GM12878 (cell line): ENCODE measurements around the gene CHST13. TPM values are rescaled to one million over a fixed set of nuclear protein-coding genes. Genes with fewer than 3 reads are reported as not detected.

ENCODE experiments used
- ATAC-seq: fragments of 200-7000 bp; cut with Tn5 transposase; 3 replicates; pipeline ENCODE4 v1.9.1; 2020; ENCODE audit warnings: mild to moderate bottlenecking, moderate library complexity
- BruUV-seq: library from RNA; stranded (reverse); fragments of 400-500 nt; replicated peaks from 2 replicates; lab custom pipeline; 2021; lab: Mats Ljungman, UMichigan
- CTCF ChIA-PET: fragments of 300-600 bp; sonication (Branson Sonifier 250); formaldehyde crosslinking; extraction: SDS; loops from one replicate; lab custom pipeline; 2021; ENCODE audit warnings: inconsistent platforms; lab: Yijun Ruan, JAX
- POLR2A ChIA-PET: fragments of 350-600 bp; formaldehyde crosslinking; extraction: SDS; loops from one replicate; lab custom pipeline; 2021; ENCODE audit warnings: inconsistent platforms; lab: Charles Lee
- RAD21 ChIA-PET: fragments of 300-600 bp; sonication (Branson Sonifier 250); formaldehyde crosslinking; loops from one replicate; lab custom pipeline; 2023; ENCODE audit warnings: antibody characterized with exemption; ENCODE audit not compliant: unreplicated experiment; lab: Charles Lee
- SMC1A ChIA-PET: fragments of 300-600 bp; sonication (Branson Sonifier 250); formaldehyde crosslinking; loops from one replicate; lab custom pipeline; 2023; ENCODE audit not compliant: unreplicated experiment, uncharacterized antibody; lab: Charles Lee
- DNase-seq: peaks from one replicate; pipeline ENCODE4 v3.0.0-alpha.2; 2011; ENCODE audit warnings: low read depth, low spot score
- FAIRE-seq: peaks from 3 replicates; lab custom pipeline; 2011; peaks lifted over from hg19 to GRCh38; lab: Jason Lieb, UNC
- H2AFZ ChIP-seq: 2 replicates; pipeline ENCODE4 v1.6.0; 2011; ENCODE audit warnings: low read depth, low read length, control low read depth; ENCODE audit not compliant: control insufficient read depth
- H3K27ac ChIP-seq: 2 replicates; pipeline ENCODE4 v1.5.1; 2011; ENCODE audit warnings: control low read depth; ENCODE audit not compliant: control insufficient read depth, insufficient read depth
- H3K27me3 ChIP-seq, 2 experiments: replicated peaks in 1 of 2; 2 replicates each; pipeline versions ENCODE4 v1.6.0 to v1.6.1; 2011; ENCODE audit warnings: low read length in 1 of 2; ENCODE audit not compliant: control insufficient read depth in 2 of 2, insufficient read depth in 2 of 2
- H3K36me3 ChIP-seq, 2 experiments: 2 replicates each; pipeline ENCODE4 v1.5.1; 2011; ENCODE audit warnings: low read length in 1 of 2; ENCODE audit not compliant: control insufficient read depth in 2 of 2, insufficient read depth in 2 of 2
- H3K4me1 ChIP-seq: 2 replicates; pipeline ENCODE4 v1.6.1; 2011; ENCODE audit warnings: mild to moderate bottlenecking, low read length, moderate library complexity, mixed read lengths; ENCODE audit not compliant: control insufficient read depth, insufficient read depth
- H3K4me2 ChIP-seq: 2 replicates; pipeline ENCODE4 v1.6.0; 2011; ENCODE audit warnings: control low read depth; ENCODE audit not compliant: control insufficient read depth, insufficient read depth
- H3K4me3 ChIP-seq: fragments of 200-600 bp; sonication (generic); 2 replicates; pipeline ENCODE4 v1.5.1; 2016
- H3K79me2 ChIP-seq: 2 replicates; pipeline ENCODE4 v1.6.0; 2011; ENCODE audit warnings: low read length; ENCODE audit not compliant: control insufficient read depth, insufficient read depth
- H3K9ac ChIP-seq: 2 replicates; pipeline ENCODE4 v1.8.0; 2011; ENCODE audit warnings: low read length, control low read depth, mixed read lengths; ENCODE audit not compliant: control insufficient read depth, insufficient read depth
- H3K9me3 ChIP-seq: replicated peaks from 3 replicates; pipeline ENCODE4 v1.5.1; 2011; ENCODE audit warnings: mild to moderate bottlenecking, low read length; ENCODE audit not compliant: control insufficient read depth, insufficient read depth
- H4K20me1 ChIP-seq: 2 replicates; pipeline ENCODE4 v1.6.0; 2011; ENCODE audit not compliant: control insufficient read depth, insufficient read depth
- EZH2 ChIP-seq: IDR thresholded peaks from 2 replicates; pipeline ENCODE4 v1.6.1; 2012; ENCODE audit warnings: low read depth, mild to moderate bottlenecking, control low read depth, inconsistent platforms, low read length, borderline replicate concordance; ENCODE audit not compliant: control insufficient read depth
- NR2C2 ChIP-seq: IDR thresholded peaks from 2 replicates; pipeline ENCODE4 v1.6.1; 2011; ENCODE audit warnings: borderline replicate concordance, low read depth; ENCODE audit not compliant: control insufficient read depth, insufficient read length
- POU2F2 ChIP-seq: IDR thresholded peaks from 3 replicates; pipeline ENCODE4 v1.6.1; 2011; ENCODE audit warnings: low read depth, mild to moderate bottlenecking, low read length, borderline replicate concordance
- RBBP5 ChIP-seq: fragments of 200-600 bp; sonication (generic); conservative IDR thresholded peaks from 2 replicates; pipeline ENCODE4 v1.6.1; 2016
- SIN3A ChIP-seq: IDR thresholded peaks from 2 replicates; pipeline ENCODE4 v1.6.1; 2012; ENCODE audit warnings: low read depth, low read length, improper control_type of control experiment
- SMC3 ChIP-seq: IDR thresholded peaks from 2 replicates; pipeline ENCODE4 v1.6.1; 2011; ENCODE audit warnings: low read length, improper control_type of control experiment, borderline replicate concordance
- TAF1 ChIP-seq: IDR thresholded peaks from 2 replicates; pipeline ENCODE4 v1.6.1; 2011; ENCODE audit warnings: mild to moderate bottlenecking, low read depth, low read length, borderline replicate concordance
- TCF12 ChIP-seq: IDR thresholded peaks from 2 replicates; pipeline ENCODE4 v1.6.1; 2011; ENCODE audit warnings: low read depth, mild to moderate bottlenecking, low read length
- WGBS: methylation state at CpG from one replicate; pipeline ENCODE4 v1.1.6; 2016; ENCODE audit warnings: low lambda C conversion rate; ENCODE audit not compliant: insufficient replicate concordance, insufficient coverage; ENCODE audit errors: missing lambda C conversion rate; 5-methylcytosine and 5-hydroxymethylcytosine counted together
- in situ Hi-C: fragments of 300-500 bp; cut with MboI; formaldehyde crosslinking; loops from 9 replicates; pipeline ENCODE4 v1.14.3; 2018; ENCODE audit warnings: mixed read lengths
- intact Hi-C: fragments of 100-400 bp; cut with micrococcal nuclease; formaldehyde crosslinking; loops from one replicate; pipeline ENCODE4 v1.14.2; 2022; ENCODE audit not compliant: unreplicated experiment
- polyA plus RNA-seq, 11 experiments: library from polyadenylated mRNA; depleted of rRNA in 4 of 11; unstranded in 6 of 11; stranded (reverse) in 5 of 11; fragments of >200 nt; fragmentation: Nextera tagmentation in 4 of 11; fragmentation: Illumina TruSeq in 1 of 11; extraction: Ambion mirVana in 4 of 11; extraction: Trizol in 1 of 11; gene quantifications; 1 replicate in 1 of 11; 2 replicates in 10 of 11; pipeline versions ENCODE4 v1.2.1 to v1.2.3, GENCODE V29; 2011 to 2016; ENCODE audit warnings: inconsistent platforms in 2 of 11, missing spikeins in 2 of 11, low read depth in 1 of 11
- total RNA-seq, 4 experiments: library from RNA; depleted of rRNA in 3 of 4; stranded (reverse); fragments of >200 nt in 3 of 4; fragmentation: Illumina TruSeq in 1 of 4; extraction: Trizol in 1 of 4; gene quantifications; 2 replicates each; pipeline versions ENCODE4 v1.2.1 to v1.2.3, GENCODE V29; 2013 to 2021
- TF ChIP-seq, protein P1 (sequence below): IDR thresholded peaks from 2 replicates; pipeline ENCODE4 v1.6.1; 2011; ENCODE audit warnings: borderline replicate concordance, low read depth, mild to moderate bottlenecking, moderate library complexity, low read length; ENCODE audit not compliant: insufficient read depth, poor library complexity, severe bottlenecking

CHST13 gene
- total and polyA plus RNA-seq, 10 of the 15 experiments (the other 5 are each of a cell fraction or from before 2014, with no cell fraction given), result not detected

DNA sequence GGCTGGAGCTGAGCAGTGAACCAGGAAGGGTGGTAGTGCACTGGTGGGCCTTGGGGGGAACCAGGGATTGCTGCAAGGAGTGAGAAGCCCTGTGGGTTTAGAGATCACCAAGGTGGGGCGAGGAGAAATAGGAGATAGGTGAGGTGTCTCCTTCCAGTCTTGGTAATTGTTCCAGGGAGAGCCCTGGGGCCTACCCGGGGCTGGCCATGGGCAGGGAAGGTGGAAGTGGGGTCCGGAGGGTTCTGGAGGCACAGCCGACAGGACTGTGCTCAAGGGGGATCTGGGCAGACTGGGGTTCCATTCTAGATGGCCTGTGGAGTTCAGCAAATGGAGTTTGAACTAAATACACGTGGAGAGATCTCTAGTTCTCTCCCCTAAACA is 4.5 kb downstream of the CHST13 start:
- SMC1A ChIA-PET, result no interaction called here
- Histone ChIP-seq H3K4me3 (no peak overlapping the region), H3K9ac (no peak overlapping the region), H3K27me3 (no peaks in the 10 kb centered on the region), H3K79me2 (no peaks in the 10 kb centered on the region), H3K4me1 (no peaks in the 10 kb centered on the region), H3K9me3 (no peaks in the 10 kb centered on the region), H2AFZ (no peak overlapping the region), H3K27ac (no peak overlapping the region), H4K20me1 (no peaks in the 10 kb centered on the region), H3K4me2 (no peak overlapping the region), H3K36me3 (no peaks in the 10 kb centered on the region)
- POLR2A ChIA-PET, result no interaction called here
- DNase-seq, result no peak
- ATAC-seq, result no peak
- intact Hi-C loops (no loop called here), in situ Hi-C loops (no loop called here)
- no TSS peak for BruUV-seq
- RAD21 ChIA-PET, result no interaction called here
- CTCF ChIA-PET, result no interaction called here
- TF ChIP-seq TAF1 (no peak), EZH2 (no peak), TCF12 (no peak), SIN3A (no peak), POU2F2 (no peak), NR2C2 (no peak), RBBP5 (no peak), SMC3 (no peak)
- TF ChIP-seq, protein P1, sequence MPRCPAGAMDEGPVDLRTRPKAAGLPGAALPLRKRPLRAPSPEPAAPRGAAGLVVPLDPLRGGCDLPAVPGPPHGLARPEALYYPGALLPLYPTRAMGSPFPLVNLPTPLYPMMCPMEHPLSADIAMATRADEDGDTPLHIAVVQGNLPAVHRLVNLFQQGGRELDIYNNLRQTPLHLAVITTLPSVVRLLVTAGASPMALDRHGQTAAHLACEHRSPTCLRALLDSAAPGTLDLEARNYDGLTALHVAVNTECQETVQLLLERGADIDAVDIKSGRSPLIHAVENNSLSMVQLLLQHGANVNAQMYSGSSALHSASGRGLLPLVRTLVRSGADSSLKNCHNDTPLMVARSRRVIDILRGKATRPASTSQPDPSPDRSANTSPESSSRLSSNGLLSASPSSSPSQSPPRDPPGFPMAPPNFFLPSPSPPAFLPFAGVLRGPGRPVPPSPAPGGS, result no peak
- no peak for FAIRE-seq
- 19% methylated on average over 5 of the region's 5 CpGs for WGBS
